Measurements from ENCODE around the gene GSK3A. TPM values are rescaled to one million over a fixed set of nuclear protein-coding genes. Genes with fewer than 3 reads are reported as not detected.

Gene GSK3A
- total RNA-seq, 1 donor from 2014 or later, result 14.0 TPM

GRCh38 chr19:42229301-42229854, 13.0 kb downstream of the GSK3A start:
- no peak for DNase-seq (ENCODE audit: low read depth, low spot score)

- no peak for DNase-seq (ENCODE audit: low read depth, low spot score)
These were observed 13.8 kb downstream of the GSK3A start for GRCh38 chr19:42228641-42229040.

- no peak for DNase-seq (ENCODE audit: low read depth, low spot score)
These were observed 15.5 kb downstream of the GSK3A start for GRCh38 chr19:42226886-42227285.

DNA sequence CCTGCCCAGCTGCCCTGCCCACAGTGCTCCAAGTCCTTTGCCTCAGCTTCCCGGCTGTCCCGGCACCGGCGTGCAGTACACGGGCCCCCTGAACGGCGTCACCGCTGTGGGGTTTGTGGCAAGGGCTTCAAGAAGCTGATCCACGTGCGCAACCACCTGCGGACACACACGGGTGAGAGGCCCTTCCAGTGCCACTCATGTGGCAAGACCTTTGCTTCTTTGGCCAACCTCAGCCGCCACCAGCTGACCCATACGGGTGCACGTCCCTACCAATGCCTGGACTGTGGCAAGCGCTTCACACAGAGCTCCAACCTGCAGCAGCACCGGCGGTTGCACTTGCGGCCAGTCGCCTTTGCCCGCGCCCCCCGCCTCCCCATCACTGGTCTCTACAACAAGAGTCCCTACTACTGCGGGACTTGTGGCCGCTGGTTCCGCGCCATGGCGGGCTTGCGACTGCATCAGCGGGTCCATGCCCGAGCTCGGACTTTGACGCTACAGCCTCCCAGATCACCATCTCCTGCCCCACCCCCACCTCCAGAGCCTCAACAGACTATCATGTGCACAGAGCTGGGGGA, 16.6 kb downstream of the GSK3A start:
- no peak for DNase-seq (ENCODE audit: low read depth, low spot score)

GRCh38 chr19:42224940-42225717, 17.3 kb downstream of the GSK3A start:
- DNase-seq (ENCODE audit: low read depth, low spot score), result no peak

DNA sequence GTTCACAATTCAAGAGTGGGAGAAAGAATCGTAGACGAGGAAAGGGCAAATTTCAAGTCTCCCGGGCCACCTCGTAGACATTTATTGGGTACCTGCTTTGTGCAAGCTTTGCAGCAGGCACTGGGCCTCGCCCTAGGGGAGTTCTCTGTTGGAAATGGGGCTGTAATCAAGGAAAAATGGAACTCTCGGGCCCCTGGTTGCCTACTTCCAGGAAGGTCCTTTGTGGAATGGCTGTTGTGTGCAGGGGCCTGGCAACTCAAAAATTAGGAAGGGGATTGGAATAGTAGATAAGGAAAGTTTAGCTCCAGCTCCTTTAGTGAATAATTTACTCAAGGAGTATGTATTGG, 21.7 kb downstream of the GSK3A start:
- no peak for DNase-seq (ENCODE audit: low read depth, low spot score)

- DNase-seq (ENCODE audit: low read depth, low spot score), result peak; percentile 87
These were observed 22.3 kb downstream of the GSK3A start, which contains the start of gene ZNF526 for GRCh38 chr19:42219812-42220750. TSS of gene ZNF526 (plus strand) at chr19:42220312. CDS start at chr19:42224404, 4,092 bp downstream.

DNA sequence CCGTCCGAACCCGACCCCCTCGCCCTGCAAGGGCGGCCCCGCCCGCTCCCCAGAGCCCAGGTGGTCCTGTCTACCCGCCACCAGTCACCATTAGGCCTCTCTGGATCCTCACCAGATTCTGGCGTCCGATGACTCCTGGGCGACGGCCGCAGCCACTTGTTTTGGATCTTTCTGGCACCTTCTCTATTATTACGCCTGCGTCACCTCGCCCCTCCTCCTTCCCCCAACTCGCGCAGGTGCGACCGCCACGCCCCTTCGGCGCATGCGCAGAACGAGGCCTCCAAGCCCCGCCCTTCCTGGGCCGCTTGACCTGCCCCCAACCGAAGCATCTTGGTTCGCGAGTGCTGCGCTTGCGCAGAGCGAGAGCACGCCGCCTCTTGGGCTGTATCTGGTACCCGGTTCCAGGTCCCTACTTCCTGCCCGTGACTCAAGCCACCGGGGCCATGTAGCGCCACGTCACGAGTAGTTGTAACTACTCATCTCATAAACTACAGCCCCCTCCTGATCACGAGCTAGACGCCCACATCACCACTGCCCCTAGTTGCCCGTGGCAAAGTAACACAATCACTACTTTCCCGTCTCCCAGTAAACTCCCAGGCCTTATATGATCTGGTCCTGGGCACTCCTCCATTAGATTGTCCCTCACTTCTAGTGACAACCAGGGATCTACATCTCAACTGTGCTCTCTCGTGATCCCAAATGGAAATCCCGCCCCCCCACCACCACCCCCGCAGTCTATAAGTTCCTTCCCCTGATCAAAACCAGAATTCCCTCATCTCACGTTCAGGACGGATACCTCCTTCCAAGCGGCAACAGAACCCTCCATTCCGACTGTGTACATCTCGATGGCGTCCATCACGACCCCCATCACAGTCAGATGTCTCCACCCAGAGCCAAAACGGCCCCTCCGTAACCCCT, 24.6 kb downstream of the GSK3A start, which contains the start of gene DEDD2:
Gene DEDD2, minus strand, starts transcription at position 158 of the 918 bp plus-strand sequence. CDS start 670 bp downstream, outside the sequence.
- DNase-seq (ENCODE audit: low read depth, low spot score), result peak; percentile 88

DNA sequence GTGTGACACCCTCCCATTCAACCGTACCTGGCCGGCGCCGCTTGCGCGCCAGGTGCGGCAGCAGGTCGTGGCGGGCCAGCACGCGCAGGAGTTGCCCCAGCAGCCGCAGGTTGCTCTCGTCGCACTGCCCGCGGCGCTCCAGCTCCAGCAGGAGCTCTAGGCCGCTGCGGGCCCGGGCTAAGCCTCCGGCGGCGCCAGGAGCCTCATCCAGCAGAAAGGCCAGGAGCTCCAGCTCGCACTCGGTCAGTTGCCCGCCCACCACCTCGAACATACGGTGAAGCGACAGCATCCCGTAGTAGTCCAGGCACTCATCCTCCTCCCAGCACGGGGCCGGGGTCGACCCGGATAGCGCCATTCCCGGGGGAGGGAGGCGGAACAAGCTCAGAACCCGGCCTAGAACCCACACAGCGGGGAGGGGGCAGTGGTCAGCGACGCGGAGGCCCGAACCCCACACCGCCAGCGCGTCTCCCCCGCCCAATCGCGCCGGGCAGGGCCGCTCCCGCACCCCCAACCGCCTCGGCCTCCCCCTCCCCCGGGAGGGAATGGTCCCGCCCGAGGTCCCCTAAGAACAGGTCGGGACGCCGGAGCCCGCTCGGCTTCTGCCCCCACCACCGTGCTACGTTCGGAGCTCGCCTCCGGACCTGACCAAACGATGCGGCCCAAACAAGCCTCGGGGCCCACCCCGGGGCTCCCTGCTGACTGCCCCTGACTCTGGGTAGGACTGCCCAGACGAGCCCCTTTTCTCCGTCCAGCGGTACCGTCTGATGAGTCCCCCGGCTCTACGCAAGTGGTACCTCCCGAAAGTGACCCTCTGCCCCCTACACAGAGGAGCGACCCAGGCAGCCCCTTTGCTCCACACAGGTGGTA, 25.5 kb downstream of the GSK3A start:
- DNase-seq (ENCODE audit: low read depth, low spot score), result no peak

DNA sequence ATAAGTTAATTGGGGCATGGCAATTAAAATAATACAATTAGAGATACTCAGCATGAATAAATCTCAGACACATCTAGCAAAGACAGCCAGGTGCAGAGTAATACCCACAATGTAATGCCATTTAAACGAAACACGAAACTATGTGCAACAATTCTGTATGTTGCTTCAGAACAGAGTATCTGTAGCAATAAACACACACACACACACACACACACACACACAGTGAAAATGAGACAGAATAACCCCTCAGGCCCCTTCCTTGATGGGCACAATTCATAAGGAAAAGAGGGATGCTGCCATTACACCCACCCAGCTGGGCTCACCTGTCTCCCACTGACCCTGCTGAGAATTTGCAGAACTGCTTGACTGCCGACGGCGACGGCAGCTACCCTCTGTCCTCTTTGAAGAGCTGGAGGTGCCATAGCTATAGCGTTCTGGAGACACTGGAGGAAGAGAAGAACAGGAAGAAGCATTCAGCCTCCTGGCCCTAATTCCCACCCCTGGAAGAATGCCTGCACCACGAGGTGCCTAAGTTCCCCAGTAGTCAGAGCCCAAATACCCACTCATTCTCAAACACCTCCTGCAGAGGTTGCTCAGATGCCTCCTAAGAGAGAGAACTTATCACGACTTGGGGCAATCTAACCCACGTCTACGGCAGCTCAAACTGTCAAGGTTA, 27.5 kb downstream of the GSK3A start:
- no peak for DNase-seq (ENCODE audit: low read depth, low spot score)

DNA sequence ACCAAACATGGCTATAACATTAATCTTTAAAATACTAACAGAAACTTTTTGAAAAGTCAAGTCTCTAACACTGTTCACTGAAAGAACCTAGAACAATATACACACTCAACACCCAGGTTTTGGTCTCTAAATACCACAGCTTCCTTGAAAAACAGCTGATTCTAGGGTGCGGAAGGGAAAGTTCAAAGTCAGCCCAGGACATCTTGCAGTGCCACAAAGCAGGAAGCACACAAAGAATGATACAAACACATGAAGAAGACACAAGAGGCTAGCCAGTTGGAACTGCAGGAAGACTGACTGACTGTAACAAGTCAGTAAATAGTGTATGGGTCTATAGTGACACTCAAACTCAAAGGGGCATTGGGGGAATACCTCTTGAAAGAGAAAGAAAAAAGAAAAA, 29.5 kb downstream of the GSK3A start:
- DNase-seq (ENCODE audit: low read depth, low spot score), result no peak

DNA sequence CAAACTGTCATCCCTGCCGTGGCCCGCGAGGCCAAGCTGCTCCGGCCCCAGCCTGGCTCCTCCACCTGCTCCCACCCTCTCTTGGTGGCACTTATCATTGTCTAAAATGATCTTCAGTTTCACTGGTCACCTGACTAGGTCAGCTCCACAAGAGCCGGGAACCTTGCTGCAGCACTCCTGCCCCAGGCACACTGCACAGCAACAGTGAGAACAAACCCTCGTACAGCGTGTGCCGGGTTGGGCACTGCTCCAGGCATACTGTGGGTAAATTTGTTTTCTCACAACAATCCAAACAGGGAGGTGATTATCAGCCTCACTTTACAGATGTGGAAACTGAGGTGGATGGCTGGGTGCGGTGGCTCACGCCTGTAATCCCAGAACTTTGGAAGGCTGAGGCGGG, 33.8 kb downstream of the GSK3A start:
- no peak for DNase-seq (ENCODE audit: low read depth, low spot score)

DNA sequence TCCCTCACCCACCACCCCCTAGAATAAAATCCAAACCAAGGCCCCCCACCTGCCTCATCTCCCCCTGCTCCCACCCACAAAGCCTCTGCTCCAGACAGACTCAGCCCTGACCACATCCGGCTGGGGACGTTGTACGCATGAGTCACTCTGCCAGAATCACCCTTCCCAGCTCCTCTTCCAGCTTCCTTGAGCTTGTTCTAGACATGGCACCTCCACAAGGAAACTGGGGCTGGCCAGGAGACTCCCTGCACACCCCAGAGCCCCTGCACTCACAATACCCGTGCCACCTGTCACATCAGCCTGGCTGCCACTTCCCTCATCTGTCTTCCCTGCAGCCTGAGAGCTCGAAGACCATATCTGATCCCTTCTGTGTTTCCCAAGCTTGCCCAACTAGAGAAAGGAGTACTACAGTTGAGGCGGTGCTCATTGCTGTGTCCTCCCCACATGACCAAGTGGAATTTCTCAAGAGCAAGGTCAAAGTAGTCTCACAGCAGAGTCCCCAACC, 34.6 kb downstream of the GSK3A start:
- DNase-seq (ENCODE audit: low read depth, low spot score), result no peak

GRCh38 chr19:42206871-42207755, 35.3 kb downstream of the GSK3A start:
- no peak for DNase-seq (ENCODE audit: low read depth, low spot score)

GRCh38 chr19:42204664-42205063, 37.7 kb downstream of the GSK3A start:
- DNase-seq (ENCODE audit: low read depth, low spot score), result no peak

DNA sequence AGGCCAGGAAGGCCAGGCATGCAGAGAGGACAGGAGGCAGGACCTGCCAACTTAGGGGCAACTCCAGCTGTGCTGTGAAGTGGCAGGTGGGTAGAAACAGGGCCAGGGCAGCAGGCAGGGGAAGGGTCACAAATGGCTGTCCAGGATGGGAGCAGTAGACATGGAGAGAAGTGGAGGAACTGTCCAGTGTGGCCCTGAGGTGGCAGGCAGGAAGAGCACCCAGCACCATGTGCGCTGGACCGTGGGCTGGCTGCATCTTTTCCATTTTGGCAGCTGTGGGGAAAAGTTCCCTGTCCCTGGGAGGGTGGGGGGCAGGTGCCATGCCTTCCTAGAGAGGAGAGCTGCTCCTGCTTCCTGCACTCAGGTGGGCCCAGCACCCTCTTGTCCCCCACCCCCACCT, 38.7 kb downstream of the GSK3A start:
- no peak for DNase-seq (ENCODE audit: low read depth, low spot score)

GRCh38 chr19:42202290-42202880, 40.0 kb downstream of the GSK3A start:
- no peak for DNase-seq (ENCODE audit: low read depth, low spot score)
